Stimulated activated CD8-positive, alpha-beta memory T cell treated with anti-CD3 and anti-CD28 coated beads, Interleukin-12 subunit alpha, Interleukin-12 subunit beta, amount 100 ng/mL, for 24 hours (primary cell): ENCODE measurements around the gene SENP3.

Experiments
- DNase-seq: peaks from one replicate; pipeline ENCODE4 v3.0.0-alpha.2; 2020; ENCODE audit errors: extremely low read depth

The SENP3 gene

GRCh38 chr17:7556627-7557026, 5.1 kb upstream of the SENP3 start:
- no peak for DNase-seq

- DNase-seq: no peak
Measured at GRCh38 chr17:7557147-7557764, 4.5 kb upstream of the SENP3 start.

GRCh38 chr17:7557775-7558543, 3.8 kb upstream of the SENP3 start:
- DNase-seq: no peak

DNA sequence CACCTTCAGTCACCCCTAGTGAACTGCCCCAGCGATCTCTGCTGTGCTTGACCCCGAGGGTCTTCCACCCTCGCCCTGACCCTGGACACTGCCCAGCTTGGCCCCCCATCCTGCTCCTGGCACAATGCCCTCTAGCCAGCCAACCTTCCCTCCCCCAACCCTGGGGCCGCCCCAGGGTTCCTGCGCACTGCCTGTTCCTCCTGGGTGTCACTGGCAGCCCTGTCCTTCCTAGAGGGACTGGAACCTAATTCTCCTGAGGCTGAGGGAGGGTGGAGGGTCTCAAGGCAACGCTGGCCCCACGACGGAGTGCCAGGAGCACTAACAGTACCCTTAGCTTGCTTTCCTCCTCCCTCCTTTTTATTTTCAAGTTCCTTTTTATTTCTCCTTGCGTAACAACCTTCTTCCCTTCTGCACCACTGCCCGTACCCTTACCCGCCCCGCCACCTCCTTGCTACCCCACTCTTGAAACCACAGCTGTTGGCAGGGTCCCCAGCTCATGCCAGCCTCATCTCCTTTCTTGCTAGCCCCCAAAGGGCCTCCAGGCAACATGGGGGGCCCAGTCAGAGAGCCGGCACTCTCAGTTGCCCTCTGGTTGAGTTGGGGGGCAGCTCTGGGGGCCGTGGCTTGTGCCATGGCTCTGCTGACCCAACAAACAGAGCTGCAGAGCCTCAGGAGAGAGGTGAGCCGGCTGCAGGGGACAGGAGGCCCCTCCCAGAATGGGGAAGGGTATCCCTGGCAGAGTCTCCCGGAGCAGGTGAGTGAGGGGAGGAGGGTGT, 3.0 kb upstream of the SENP3 start, which contains the start of gene TNFSF13:
TNFSF13 (plus strand) TSS at position 207 of the 776 bp plus-strand sequence; CDS start at position 497, 290 bp downstream.
- DNase-seq: no peak

DNA sequence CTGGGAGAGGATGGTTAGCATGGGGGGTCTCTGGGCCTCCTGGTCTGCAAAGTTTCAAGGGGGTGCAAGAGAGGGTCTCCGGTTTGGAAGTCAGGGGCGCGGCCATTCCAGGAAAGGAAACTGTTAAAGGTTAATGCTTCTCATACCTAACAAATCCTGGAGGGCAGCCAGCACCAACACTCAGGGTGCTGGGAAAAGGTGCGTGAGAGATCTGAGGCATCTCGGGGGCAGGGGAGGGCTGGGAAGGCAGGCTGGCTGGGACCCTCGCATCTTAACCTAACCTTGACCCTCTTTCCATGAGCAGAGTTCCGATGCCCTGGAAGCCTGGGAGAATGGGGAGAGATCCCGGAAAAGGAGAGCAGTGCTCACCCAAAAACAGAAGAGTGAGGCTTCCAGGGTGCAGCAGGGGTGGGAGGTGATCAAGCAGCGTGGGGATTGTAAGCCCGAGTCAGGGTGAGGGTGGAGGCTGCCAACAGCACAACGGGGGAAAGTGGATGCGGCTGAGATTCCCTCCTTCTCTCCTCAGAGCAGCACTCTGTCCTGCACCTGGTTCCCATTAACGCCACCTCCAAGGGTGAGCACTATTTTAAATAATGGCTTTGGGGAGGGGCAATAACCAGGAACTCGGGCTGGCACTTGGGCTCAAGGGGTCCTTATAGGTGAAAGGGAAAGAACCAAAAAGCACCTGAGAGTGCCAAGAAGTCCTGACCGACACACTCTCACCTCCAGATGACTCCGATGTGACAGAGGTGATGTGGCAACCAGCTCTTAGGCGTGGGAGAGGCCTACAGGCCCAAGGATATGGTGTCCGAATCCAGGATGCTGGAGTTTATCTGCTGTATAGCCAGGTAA, 2.2 kb upstream of the SENP3 start:
- DNase-seq: no peak

- DNase-seq: no peak
Measured at GRCh38 chr17:7560172-7561027, 1.3 kb upstream of the SENP3 start.

DNA sequence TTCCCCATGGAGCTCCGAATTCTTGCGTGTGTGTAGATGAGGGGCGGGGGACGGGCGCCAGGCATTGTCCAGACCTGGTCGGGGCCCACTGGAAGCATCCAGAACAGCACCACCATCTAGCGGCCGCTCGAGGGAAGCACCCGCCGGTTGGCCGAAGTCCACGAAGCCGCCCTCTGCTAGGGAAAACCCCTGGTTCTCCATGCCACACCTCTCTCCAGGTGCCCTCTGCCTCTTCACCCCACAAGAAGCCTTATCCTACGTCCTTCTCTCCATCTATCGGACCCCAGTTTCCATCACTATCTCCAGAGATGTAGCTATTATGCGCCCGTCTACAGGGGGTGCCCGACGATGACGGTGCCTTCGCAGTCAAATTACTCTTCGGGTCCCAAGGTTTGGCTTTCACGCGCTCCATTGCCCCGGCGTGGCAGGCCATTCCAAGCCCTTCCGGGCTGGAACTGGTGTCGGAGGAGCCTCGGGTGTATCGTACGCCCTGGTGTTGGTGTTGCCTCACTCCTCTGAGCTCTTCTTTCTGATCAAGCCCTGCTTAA, 617 bp upstream of the SENP3 start:
- DNase-seq: no peak

- no peak for DNase-seq
Measured at GRCh38 chr17:7562208-7562605, 488 bp downstream of the SENP3 start.

DNA sequence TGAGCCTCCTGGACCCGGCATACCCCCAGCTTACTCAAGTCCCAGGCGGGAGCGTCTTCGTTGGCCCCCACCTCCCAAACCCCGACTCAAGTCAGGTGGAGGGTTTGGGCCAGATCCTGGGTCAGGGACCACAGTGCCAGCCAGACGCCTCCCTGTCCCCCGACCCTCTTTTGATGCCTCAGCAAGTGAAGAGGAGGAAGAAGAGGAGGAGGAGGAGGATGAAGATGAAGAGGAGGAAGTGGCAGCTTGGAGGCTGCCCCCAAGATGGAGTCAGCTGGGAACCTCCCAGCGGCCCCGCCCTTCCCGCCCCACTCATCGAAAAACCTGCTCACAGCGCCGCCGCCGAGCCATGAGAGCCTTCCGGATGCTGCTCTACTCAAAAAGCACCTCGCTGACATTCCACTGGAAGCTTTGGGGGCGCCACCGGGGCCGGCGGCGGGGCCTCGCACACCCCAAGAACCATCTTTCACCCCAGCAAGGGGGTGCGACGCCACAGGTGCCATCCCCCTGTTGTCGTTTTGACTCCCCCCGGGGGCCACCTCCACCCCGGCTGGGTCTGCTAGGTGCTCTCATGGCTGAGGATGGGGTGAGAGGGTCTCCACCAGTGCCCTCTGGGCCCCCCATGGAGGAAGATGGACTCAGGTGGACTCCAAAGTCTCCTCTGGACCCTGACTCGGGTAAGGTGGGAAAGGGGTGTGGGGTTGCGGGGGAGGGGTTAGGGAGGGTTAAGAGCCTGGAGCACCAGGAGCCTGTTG, 1.6 kb downstream of the SENP3 start:
- no peak for DNase-seq

DNA sequence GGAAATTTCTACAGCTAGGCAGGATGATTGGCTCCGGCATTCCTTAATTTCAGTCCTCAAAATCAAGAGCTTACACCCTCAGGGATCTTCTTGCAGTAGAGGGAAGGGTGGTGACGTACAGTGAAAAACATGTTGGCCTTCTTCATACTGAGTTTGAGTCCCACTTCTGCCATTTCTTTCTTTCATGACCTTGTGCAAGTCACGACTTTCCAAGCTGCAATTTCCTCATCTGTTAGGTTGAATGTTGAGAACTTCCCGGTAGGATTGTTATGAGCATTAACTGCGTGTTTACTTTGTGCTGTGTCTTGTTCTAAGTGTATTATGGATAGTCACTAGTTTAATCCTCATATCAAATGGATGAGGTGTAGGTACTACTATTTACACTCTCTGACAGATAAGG, 7.9 kb downstream of the SENP3 start:
- DNase-seq: no peak

- no peak for DNase-seq
Measured at GRCh38 chr17:7570351-7570750, 8.6 kb downstream of the SENP3 start.

DNA sequence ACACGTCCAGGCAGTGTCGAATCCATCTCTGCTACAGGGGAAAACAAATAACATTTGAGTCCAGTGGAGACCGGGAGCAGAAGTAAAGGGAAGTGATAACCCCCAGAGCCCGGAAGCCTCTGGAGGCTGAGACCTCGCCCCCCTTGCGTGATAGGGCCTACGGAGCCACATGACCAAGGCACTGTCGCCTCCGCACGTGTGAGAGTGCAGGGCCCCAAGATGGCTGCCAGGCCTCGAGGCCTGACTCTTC, 10.5 kb downstream of the SENP3 start:
- DNase-seq: no peak

GRCh38 chr17:7572588-7573323, 11.0 kb downstream of the SENP3 start:
- peak; percentile 96 for DNase-seq

GRCh38 chr17:7573324-7574080, 11.8 kb downstream of the SENP3 start:
- DNase-seq: peak; percentile 72

GRCh38 chr17:7574176-7574953, 12.6 kb downstream of the SENP3 start:
- DNase-seq: no peak

DNA sequence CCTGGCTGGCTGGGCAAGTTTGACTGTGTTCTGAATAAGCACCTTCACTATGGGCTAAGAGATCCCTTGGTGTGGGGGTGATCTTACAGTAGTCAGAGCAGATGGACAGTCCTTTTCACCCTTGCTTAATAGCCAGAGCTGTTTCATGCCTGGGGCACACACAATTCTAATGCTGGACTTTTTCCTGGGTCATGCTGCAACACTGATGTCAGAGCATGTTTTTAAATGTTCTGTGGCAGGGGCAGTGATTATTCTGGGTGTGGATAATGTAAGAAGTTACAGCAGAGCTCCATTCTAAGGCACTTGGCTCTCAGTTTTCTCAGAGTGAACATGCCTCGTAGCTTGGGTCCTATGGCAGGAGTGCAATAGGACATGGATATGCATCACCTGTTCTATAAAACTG, 13.8 kb downstream of the SENP3 start:
- DNase-seq: no peak

- no peak for DNase-seq
Measured at GRCh38 chr17:7575959-7576358, 14.2 kb downstream of the SENP3 start.

GRCh38 chr17:7576432-7576937, 14.8 kb downstream of the SENP3 start:
- no peak for DNase-seq
